GM21526 (cell line): ENCODE data around the gene MAGI1.

Experiments
- ATAC-seq: cut with Tn5 transposase; IDR thresholded peaks from one replicate; pipeline ENCODE4 v1.9.1; 2021; ENCODE audit warnings: moderate library complexity; ENCODE audit not compliant: unreplicated experiment, low FRiP score

MAGI1 gene

GRCh38 chr3:66017084-66017483 lies 21.6 kb downstream of the MAGI1 start:
- ATAC-seq: no peak

GRCh38 chr3:66015841-66016240 lies 22.9 kb downstream of the MAGI1 start:
- no peak for ATAC-seq

GRCh38 chr3:66014651-66015050 lies 24.1 kb downstream of the MAGI1 start:
- ATAC-seq: no peak

- no peak for ATAC-seq
Measured at GRCh38 chr3:66014056-66014455, 24.7 kb downstream of the MAGI1 start.

DNA sequence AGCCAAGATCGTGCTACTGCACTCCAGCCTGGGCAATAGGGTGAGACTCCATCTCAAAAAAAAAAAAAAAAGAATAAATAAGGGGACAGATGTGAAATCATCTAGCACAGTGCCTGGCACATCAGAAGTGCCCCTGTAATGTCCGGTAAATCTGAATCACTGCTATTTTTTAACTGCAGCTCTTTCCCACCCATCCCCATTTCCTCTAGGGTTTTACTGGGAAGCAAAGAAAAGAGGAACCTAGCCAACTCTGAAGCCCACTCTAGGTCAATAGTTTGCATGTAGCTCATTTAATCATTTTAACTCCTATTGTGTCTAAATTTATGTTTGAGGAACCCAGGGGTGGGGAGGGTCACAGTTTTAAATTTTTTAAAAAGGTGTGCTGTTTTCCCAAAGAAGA lies 26.0 kb downstream of the MAGI1 start:
- ATAC-seq: no peak

DNA sequence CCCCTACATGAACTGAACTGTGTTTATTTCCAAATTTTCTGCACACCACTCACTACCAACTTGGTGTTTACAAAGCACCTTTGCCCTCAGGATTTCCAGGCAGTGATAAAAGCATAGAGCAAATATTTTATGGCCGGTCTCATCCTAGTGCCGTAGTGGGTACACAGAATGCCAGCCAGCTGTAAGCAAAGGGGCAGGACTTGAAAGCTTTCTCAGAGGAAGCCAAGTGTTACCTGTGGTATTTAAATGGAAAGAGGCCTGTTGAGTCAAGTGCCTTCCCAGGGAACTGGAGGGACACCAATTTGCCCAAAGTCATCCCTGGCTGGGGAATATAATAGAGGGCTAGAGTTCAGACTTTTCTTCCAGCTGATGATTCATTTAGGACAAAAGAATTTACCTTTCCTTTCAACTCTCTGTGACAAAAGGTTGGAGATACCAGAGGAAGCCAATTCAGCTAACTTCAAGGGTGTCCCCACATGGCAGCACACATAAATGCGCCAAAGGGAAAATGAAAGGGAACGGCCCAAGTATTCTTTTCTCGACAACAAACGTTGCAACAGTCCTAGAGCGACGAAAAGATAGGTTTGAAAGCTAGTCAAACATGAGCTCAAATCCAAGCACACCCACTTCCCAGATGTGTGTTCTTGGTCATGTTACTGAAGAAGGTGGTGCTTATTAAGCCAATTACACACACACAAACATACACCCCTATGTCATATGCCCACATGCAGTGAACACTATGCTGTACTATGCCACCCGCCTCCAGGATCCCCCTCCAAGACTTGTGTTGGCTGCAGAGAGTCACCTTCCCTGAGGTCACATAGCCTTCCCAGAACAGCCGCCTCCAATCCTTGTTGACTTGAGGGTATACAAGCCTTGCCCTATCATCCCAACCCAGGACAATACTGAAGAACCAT lies 27.7 kb downstream of the MAGI1 start:
- no peak for ATAC-seq

GRCh38 chr3:66010348-66010738 lies 28.4 kb downstream of the MAGI1 start:
- ATAC-seq: no peak

- ATAC-seq: no peak
Measured at GRCh38 chr3:66004244-66004643, 34.5 kb downstream of the MAGI1 start.

DNA sequence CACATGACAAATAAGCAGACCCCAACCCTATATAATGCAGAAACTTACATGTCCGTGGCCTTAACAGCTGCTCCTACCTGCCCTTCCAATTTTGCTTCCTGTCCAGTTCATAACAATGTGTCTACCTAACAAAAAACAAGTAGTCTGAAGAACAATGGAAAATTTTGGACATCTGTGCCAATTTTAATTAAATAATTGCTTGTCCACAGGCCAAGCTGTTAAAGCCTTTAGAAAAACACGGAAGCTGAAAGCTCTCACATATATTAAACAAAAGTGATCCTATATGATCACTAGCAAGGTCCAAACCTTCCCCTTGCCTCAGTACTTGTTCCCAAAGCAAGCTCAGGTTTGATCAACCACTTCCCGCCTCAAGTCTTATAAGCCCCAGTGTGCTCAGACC lies 37.1 kb downstream of the MAGI1 start:
- no peak for ATAC-seq

GRCh38 chr3:66000506-66000905 lies 38.2 kb downstream of the MAGI1 start:
- no peak for ATAC-seq

GRCh38 chr3:65999606-66000005 lies 39.1 kb downstream of the MAGI1 start:
- no peak for ATAC-seq

GRCh38 chr3:65996589-65996988 lies 42.1 kb downstream of the MAGI1 start:
- ATAC-seq: no peak

DNA sequence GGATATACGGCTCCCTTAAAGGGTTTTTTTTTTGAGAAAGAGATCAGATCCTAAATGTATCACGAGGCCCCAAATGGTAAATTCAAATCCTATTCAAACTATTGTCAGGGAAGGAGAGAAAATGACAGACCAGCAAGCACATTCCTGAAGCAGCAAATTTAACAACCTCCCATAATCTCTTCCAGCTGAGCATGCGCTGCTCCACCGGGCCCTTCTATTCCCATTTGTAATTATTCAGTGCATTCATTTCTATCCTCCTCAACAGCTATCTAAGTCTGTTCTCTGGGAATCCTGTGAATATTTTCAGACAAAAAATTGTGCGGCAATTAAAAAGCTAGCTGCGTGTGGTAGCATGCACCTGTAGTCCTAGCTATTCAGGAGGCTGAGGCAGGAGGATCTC lies 43.2 kb downstream of the MAGI1 start:
- ATAC-seq: no peak

DNA sequence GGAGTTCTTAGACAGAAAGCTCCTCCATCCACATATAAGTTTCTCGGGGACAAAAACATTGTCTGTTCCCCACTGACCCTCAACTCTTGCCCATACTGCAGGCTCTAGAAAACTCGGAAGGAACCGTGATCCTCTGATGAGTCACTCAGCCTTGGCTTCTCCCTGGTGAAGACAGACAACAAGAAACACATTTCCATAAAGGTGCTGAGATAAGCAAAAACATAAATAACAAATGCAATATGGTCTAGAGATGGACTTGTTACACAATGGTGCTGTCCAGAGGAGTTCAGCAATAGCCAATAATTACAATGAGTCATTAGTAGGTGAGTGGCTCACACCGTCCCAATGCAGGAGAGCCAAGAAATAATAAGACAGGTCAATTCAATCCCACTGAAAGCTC lies 43.7 kb downstream of the MAGI1 start:
- ATAC-seq: no peak

GRCh38 chr3:65993134-65993900 lies 45.4 kb downstream of the MAGI1 start:
- ATAC-seq: no peak

- no peak for ATAC-seq
Measured at GRCh38 chr3:65992106-65992505, 46.6 kb downstream of the MAGI1 start.

GRCh38 chr3:65988411-65989180 lies 50.1 kb downstream of the MAGI1 start:
- no peak for ATAC-seq

DNA sequence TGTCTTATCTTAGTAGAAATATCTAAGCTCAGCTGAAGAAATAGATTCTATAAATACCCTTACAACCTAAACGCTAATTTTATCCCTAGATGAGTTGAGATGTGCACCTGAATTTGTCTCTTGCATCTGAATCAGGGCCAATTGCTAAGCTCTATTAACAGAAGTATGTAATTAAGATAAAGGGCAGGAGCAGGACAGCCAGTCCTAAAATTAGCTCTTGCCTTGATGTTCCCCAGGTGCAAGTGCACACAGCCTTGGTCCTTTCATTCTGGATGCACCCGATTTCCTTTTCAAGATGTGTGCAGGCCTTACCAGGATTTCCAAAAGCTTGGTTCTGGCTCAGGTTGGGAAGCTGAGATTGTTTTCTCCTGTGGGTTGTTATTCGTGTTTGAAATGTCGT lies 52.4 kb downstream of the MAGI1 start:
- ATAC-seq: no peak

DNA sequence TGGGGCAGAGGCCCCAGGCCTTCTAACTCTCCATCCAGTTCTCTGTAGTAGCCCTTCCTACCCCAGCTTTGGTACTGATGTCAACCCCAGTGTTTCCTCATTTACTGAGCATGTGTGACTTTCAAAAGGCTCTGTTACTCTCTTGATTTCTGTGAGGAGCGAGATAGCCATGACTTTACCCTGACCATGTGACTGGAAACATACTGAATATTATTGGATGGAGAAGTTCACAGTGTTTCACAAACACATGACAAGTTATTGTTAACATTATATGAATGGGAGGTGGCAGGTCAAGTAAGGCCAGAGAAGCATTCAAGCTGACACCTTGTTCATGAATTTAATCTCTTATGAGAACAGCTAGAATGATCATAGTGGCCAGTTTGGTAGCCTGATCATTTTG lies 53.7 kb downstream of the MAGI1 start:
- ATAC-seq: no peak

- ATAC-seq: no peak
Measured at GRCh38 chr3:65983100-65983499, 55.6 kb downstream of the MAGI1 start.

DNA sequence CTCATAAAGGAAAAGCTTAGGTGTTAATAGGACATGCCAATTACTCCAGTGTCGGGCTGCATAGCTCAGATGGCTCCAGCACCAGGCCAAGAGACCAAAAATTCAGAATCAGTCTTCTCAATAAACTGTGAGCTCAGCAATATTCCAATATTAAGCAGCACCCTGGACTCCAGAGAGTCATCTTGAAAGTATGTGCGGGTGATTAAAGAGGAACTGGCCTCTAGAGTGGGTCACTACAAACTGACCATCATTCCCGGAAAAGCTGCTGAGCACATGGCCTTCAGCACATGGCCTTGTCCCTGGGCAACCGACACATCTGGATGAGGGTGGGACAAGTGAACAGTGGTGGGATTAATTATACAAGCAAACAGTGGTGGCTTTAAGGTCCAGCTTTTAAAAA lies 59.0 kb downstream of the MAGI1 start:
- ATAC-seq: no peak
